Measurements from ENCODE around the gene GFPT2.

Gene GFPT2

GRCh38 chr5:180353048-180353979, at the start of gene GFPT2:
Gene GFPT2 (minus strand): TSS chr5:180353336. CDS start chr5:180353217, 119 bp downstream.
- DNase-seq = peak; percentile 20 to 91 (median 78)

GRCh38 chr5:180402716-180403115, 49.6 kb upstream of the GFPT2 start:
- DNase-seq = no peak

GRCh38 chr5:180401229-180401907, 48.2 kb upstream of the GFPT2 start:
- DNase-seq = no peak

GRCh38 chr5:180400416-180400815, 47.3 kb upstream of the GFPT2 start:
- no peak for DNase-seq

- no peak for DNase-seq
Measured at GRCh38 chr5:180399401-180400215, 46.5 kb upstream of the GFPT2 start.

- peak in 15 of 51 donors; percentile 5 to 56 (median 22) for DNase-seq
Measured at GRCh38 chr5:180396926-180397325, 43.8 kb upstream of the GFPT2 start.

GRCh38 chr5:180395540-180396274, 42.6 kb upstream of the GFPT2 start:
- no peak for DNase-seq

- DNase-seq = no peak
Measured at GRCh38 chr5:180394031-180394636, 41.0 kb upstream of the GFPT2 start.

GRCh38 chr5:180391276-180391675, 38.1 kb upstream of the GFPT2 start:
- DNase-seq = no peak

GRCh38 chr5:180390441-180391190, 37.5 kb upstream of the GFPT2 start:
- peak in 3 of 51 donors; percentile 11 to 19 (median 12) for DNase-seq

- DNase-seq = no peak
Measured at GRCh38 chr5:180389252-180390101, 36.3 kb upstream of the GFPT2 start.

GRCh38 chr5:180387798-180388197, 34.7 kb upstream of the GFPT2 start:
- no peak for DNase-seq

- no peak for DNase-seq
Measured at GRCh38 chr5:180382926-180383325, 29.8 kb upstream of the GFPT2 start.

- no peak for DNase-seq
Measured at GRCh38 chr5:180381851-180382480, 28.8 kb upstream of the GFPT2 start.

- DNase-seq = no peak
Measured at GRCh38 chr5:180381428-180381827, 28.3 kb upstream of the GFPT2 start.

GRCh38 chr5:180380856-180381255, 27.7 kb upstream of the GFPT2 start:
- no peak for DNase-seq

- DNase-seq = no peak
Measured at GRCh38 chr5:180380441-180380840, 27.3 kb upstream of the GFPT2 start.

- no peak for DNase-seq
Measured at GRCh38 chr5:180379355-180380070, 26.4 kb upstream of the GFPT2 start.
